GM18526 (cell line): ENCODE data around the gene RARRES1.

Experiments
- POLR2A ChIP-seq: IDR thresholded peaks from 3 replicates; pipeline ENCODE4 v1.6.1; 2011; ENCODE audit not compliant: insufficient read length; ENCODE audit errors: extremely low read depth

RARRES1 gene

GRCh38 chr3:158745551-158745950, 13.3 kb upstream of the RARRES1 start:
- TF ChIP-seq POLR2A = no peak

- no peak for TF ChIP-seq POLR2A
These were observed 12.5 kb upstream of the RARRES1 start for GRCh38 chr3:158744567-158745288.

- TF ChIP-seq POLR2A = no peak
These were observed 11.7 kb upstream of the RARRES1 start for GRCh38 chr3:158743664-158744566.

DNA sequence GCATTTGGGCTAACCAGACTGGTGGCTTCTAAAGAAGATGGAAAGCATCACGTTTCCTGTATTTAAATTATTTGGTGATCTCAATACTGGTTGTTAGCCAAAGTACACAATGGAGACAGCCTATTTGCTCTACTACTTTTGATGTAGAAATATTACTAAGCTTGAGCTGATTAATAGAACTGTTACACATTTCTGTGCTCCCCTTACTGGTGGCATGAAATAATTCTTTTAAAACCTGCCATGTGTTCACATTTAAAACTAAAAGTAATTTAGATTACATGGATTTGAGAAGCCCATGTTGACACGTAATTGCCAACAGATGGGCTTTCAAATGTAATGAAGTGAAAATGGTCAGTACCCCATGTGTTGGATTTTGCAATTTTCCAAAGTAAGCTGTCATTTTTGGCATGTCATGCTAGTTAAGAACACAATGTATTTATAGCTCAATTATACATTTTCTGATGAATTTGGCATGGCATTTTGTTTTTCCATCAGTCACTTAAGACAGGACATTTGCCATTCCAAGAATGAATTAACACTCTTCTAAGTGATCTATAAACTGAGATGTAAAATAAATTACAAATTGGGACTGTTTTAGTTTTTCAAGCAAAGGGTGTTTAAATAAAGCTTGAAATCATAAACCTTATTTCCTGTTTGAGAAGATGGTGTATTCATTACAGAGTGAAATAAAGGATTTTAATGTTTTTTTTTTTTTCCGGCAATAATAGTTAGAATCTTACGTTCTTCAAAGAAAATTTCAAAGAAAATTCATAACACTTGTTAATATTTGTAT, 10.8 kb upstream of the RARRES1 start:
- no peak for TF ChIP-seq POLR2A

DNA sequence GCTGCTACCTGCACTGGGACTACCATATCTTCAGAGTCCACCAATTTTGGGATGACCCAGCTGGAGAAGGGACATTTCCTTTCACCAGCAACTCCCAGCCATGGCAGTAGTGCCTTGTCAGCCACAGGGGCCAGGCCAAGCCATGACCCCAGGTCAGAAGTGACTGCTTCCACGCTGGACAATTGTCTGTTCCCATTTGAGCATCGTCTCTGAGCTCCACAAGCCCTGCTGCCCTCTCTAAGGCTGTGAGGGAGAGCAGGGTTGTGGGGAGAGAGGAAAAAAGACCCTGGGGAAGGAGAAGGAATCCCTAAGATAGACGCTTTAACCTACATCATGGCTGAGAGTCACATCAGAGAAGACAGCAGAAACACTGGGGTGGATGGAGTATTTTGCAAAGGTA, 7.4 kb upstream of the RARRES1 start:
- TF ChIP-seq POLR2A = no peak

- no peak for TF ChIP-seq POLR2A
These were observed 6.8 kb upstream of the RARRES1 start for GRCh38 chr3:158739078-158739477.

DNA sequence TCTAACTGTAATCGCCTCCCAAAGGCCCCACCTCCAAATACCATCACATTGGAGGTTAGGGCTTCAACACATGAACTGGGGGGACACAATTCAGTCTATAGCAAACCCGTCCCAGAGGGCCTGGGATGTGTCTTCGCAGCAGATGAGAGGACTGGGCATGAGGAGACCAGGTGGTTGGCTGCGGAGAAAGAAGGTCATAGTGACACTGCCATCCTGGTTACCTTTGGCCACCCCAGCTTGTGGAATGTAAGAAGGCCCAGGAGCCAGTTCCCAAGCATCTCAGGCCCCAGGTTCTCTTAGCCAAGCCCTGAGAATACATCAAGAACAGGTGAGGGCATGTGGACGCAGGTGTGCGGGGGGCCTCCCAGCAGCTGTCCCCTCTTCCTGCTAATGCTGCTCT, 6.4 kb upstream of the RARRES1 start:
- no peak for TF ChIP-seq POLR2A

GRCh38 chr3:158737976-158738615, 5.8 kb upstream of the RARRES1 start:
- TF ChIP-seq POLR2A = no peak

GRCh38 chr3:158737410-158737809, 5.2 kb upstream of the RARRES1 start:
- no peak for TF ChIP-seq POLR2A

DNA sequence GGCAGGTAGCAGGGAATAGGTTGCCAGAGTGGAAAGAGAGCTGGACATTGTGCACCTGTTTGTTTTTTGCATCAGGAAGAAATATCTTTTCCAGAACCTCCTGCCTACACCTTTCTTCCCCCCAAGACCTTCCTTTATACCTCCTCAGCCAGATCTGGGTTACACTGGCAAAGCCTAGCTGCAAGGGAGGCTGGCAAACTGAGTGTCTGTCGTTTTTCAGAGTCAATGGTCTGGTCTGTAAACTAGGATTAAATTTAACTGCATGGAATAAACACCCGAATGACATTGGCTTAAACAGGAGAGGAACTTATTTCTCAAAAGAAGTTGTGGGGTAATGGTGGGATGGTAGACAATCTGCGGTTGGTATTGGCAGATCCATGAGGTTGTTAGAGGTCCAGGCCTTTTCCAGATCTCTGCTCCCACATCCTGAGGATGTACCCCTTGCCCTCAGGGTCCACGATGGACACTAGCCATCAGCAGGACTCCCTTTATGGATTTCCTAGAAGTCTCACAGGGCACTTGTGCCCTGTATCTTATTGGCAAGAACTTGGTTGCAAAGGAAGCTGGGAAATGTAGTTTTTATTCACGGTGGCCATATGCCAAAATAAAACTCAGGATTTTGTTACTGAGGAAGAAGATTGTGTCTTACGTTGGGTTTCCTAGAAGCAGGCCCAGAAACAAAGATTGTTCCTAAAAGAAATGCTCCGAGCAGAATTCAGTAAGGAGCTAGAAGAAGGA, 3.2 kb upstream of the RARRES1 start:
- no peak for TF ChIP-seq POLR2A

DNA sequence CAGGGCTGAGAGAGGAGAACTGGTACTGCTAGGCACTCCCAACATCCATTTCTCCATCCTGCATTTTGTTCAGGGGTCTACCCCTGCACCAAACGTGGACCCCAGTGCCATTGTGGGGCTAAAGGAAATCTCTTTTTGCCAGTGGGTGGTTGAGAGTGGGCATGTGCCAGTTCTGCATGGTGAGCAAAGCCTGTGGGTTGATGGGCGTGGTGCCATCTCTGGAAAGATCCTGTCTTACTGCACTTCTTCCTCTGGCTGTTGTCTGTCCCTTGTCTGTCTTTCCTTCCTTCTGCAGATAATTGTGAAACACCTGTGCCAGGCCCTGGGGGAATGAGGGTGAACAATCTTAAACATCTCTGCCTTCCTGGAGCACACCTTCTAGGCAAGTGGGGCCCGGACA, 1.4 kb upstream of the RARRES1 start:
- no peak for TF ChIP-seq POLR2A

DNA sequence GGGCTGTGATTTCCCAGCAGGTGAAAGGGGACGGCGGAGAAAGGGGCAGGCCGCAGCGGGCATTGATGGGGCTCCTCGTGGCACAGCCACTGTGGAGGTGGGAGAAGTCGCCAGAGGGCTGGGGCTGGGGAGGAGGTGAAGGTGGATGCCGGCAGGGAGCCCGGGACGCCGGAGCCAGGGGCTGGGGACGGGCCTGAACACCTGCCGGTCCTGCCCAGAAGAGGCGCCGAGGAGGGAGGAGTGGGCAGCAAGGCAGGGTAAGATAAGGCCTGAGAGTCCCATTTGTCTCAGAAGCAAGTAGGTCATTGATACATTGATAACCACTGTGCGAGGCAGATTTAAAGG, 571 bp upstream of the RARRES1 start:
- TF ChIP-seq POLR2A = no peak

DNA sequence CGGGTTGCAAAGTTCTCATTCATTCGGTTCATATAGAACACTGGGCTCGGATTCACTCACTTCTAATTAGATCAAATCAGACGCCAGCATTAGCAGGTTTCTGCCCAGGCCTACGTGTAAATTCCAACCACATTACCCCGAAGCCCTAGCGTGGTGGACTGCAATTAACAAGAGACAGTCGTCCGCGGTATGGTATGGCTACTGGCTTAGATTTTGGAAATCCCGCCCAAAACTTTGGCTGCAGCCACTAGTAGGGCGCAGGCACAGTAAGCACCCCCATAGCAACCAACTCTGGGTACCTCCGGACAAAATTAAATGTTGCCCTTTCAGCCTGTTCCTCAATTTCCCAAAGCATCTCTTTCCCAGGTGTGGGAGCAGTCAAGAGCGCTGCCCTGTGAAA, 771 bp downstream of the RARRES1 start:
- no peak for TF ChIP-seq POLR2A

GRCh38 chr3:158728851-158729250, 3.4 kb downstream of the RARRES1 start:
- no peak for TF ChIP-seq POLR2A

DNA sequence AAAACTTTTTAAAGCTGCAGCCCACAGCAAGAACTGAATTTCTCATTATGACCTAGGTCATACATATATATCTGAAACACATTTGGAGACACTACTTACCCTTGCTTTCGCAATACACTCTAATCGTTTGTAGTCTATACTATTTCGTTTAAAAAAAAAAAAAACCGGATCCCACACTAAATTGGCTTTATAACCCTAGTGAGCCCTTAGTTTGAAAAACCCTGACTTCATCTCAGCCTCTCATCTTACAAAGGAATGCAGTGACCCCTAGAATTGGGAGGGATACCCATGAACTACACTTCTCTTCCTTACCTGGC, 4.2 kb downstream of the RARRES1 start:
- no peak for TF ChIP-seq POLR2A
